ENCODE results near the gene TNFAIP6.
A peak's percentile ranks its signal among the peaks of the same experiment; 100 is the strongest.
"Not testable (repeated sequence)": the region's sequence is repeated elsewhere in the genome, so short reads cannot be mapped to it uniquely, and the experiment has no call there.

The TNFAIP6 gene

DNA sequence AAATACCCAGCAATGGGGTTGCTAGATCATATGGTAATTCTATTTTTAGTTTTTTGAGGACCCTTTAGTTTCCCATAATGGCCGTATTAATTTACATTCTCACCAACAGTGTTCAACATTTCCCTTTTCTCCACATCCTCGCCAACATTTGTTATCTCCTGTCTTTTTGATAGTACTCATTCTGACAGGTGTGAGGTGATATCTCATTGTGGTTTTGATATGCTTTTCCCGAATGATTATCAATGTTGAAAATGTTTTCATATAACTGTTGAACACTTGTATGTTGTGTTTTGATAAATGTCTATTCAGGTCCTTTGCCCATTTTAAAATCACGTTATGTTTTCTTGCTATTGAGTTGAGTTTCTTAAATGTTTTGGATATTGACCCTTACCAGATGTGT lies 46.5 kb downstream of the TNFAIP6 start:
- no peaks in the 10 kb centered on the region for H3K27me3 ChIP-seq (ENCODE audit: control insufficient read depth, insufficient read depth, low read length)

DNA sequence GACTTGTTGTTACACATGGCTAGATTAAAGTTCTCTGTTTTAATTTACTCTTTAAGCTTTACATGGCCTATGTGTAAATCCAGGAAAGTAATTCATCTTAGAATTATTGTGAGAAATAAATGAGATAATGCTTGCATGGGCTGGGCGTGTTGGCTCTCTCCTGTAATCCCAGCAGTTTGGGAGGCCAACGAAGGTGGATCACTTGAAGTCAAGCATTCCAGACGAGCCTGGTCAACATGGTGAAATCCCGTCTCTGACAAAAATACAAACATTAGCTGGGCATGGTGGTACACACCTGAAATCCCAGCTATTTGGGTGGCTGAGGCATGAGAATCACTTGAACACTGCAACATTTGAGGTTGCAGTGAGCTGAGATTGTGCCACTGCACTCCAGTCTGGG lies 48.0 kb downstream of the TNFAIP6 start:
- no peaks in the 10 kb centered on the region for H3K27me3 ChIP-seq (ENCODE audit: control insufficient read depth, insufficient read depth, low read length)
- no peaks in the 10 kb centered on the region for H3K4me1 ChIP-seq (ENCODE audit: control insufficient read depth, insufficient read depth, low read length)
- H3K9ac ChIP-seq (ENCODE audit: low read depth, low read length) = no peak overlapping the region
- no peak overlapping the region for H3K4me3 ChIP-seq (ENCODE audit: low read depth, low read length)
- no peaks in the 10 kb centered on the region for H3K9me3 ChIP-seq (ENCODE audit: control insufficient read depth, insufficient read depth, low read length)
- H3K36me3 ChIP-seq (ENCODE audit: control insufficient read depth, insufficient read depth, low read length) = no peaks in the 10 kb centered on the region

More for the DNA sequence above, 46.5 kb downstream of the TNFAIP6 start:
- Histone ChIP-seq H3K36me3 (ENCODE audit: control insufficient read depth, insufficient read depth, low read length) (no peaks in the 10 kb centered on the region), H3K4me1 (ENCODE audit: control insufficient read depth, insufficient read depth, low read length) (no peaks in the 10 kb centered on the region), H3K4me3 (ENCODE audit: low read depth, low read length) (no peak overlapping the region), H3K9me3 (ENCODE audit: control insufficient read depth, insufficient read depth, low read length) (no peaks in the 10 kb centered on the region), H3K9ac (ENCODE audit: low read depth, low read length) (no peak overlapping the region)

DNA sequence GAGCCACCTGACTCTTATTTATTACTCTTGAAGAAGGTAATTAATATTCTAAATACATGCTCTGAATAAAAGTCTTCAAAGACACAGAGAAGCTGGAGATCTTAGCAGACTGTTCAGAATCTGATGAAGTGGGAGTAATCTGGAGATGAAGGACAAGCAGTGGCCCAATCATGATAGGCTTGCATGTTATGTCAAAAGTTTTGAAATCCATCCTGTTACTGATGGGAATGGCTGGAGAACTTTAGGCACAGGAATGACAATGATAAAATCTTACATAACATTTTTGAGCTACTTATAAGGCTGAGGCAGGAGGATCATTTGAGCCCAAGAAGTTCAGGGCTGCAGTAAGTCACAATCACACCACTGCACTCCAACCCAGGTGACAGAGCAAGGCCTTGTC lies 49.9 kb downstream of the TNFAIP6 start:
- H3K36me3 ChIP-seq (ENCODE audit: control insufficient read depth, insufficient read depth, low read length) = peaks cover 1% of the 10 kb centered on the region
- H3K9ac ChIP-seq (ENCODE audit: low read depth, low read length) = no peak overlapping the region
- no peaks in the 10 kb centered on the region for H3K27me3 ChIP-seq (ENCODE audit: control insufficient read depth, insufficient read depth, low read length)
- H3K9me3 ChIP-seq (ENCODE audit: control insufficient read depth, insufficient read depth, low read length) = no peaks in the 10 kb centered on the region
- no peaks in the 10 kb centered on the region for H3K4me1 ChIP-seq (ENCODE audit: control insufficient read depth, insufficient read depth, low read length)
- no peak overlapping the region for H3K4me3 ChIP-seq (ENCODE audit: low read depth, low read length)

DNA sequence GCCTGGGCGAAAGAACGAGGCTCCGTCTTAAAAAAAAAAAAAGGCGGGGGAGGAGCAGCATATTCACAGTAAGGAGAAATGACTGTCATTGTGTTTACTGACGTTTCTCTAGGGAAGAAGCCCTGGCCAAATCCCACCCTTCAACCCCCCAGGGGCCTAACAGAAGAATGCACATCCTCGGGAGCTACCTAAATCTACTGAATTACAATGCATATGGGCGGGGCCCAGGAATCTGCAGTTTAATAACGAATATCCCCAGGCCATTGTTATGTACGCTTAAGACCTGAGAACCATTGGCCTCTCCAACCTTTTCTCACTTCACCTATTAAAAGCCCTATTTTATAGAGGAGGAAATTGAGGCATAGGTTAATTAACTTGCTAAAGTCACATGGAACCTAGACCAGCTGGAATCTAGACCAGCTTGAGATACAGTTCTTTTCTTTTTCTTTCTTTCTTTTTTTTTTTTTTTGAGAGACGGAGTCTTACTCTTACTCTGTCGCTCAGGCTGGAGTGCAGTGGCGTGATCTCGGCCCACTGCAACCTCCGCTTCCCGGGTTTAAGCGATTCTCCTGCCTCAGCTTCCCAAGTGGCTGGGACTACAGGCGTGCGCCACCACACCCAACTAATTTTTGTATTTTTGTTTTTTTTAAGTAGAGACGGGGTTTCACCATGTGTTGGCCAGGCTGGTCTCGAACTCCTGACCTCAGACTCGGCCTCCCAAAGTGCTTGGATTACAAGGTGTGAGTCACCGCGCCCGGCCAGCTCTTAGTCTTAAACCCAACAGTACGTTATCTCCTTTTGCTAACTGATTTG lies 51.6 kb downstream of the TNFAIP6 start:
- no peaks in the 10 kb centered on the region for H3K27me3 ChIP-seq (ENCODE audit: control insufficient read depth, insufficient read depth, low read length)
- H3K9ac ChIP-seq (ENCODE audit: low read depth, low read length) = no peak overlapping the region
- H3K4me3 ChIP-seq (ENCODE audit: low read depth, low read length) = peak overlapping the region; percentile 87
- H3K9me3 ChIP-seq (ENCODE audit: control insufficient read depth, insufficient read depth, low read length) = no peaks in the 10 kb centered on the region
- peaks cover 9% of the 10 kb centered on the region for H3K36me3 ChIP-seq (ENCODE audit: control insufficient read depth, insufficient read depth, low read length)
- H3K4me1 ChIP-seq (ENCODE audit: control insufficient read depth, insufficient read depth, low read length) = no peaks in the 10 kb centered on the region

DNA sequence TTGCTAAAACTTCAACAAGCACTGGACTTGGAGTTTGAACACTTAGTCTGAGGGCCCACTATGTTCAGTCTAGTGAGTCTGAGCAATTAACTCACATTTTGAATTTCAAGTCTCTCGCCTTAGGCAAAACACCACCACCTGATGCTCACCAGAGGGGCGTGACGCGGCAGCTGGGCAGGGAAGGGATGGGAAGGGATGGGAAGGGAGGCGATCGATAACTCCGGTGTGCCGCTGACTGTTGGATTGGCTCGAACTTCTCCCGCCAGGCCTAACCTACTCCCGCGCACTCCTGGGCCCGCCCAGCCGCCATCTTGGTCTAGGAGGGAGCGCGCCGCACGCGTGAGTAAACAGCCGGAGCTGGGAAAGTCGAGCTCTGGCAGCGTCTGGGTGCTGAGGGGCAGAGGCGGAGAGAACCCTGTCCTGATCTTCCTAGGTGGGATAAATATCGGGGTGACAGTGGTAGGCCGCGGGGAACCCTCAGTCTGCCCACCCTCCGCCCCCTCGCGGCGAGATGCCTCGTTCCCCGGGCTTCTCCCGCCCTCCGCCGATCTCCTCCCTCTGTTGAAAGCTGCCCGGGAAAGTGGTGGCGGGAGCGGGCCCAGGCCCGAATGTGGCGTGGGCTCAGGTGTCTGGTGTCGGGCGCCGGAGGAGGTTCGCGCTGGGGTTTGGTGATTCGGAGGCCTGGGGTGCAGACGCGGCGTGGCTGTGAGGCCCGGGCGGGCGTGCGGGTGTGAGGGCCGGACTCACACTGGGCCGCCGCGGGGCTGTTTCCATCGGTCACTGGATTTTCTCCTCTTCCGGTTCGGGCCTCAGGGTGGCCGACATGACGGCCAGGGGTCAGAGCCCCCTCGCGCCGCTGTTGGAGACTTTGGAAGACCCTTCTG lies 52.5 kb downstream of the TNFAIP6 start, which contains the start of gene RIF1:
RIF1 (plus strand) TSS at position 302 of the 884 bp plus-strand sequence; CDS start at position 824, 522 bp downstream.
- Histone ChIP-seq H3K4me1 (ENCODE audit: control insufficient read depth, insufficient read depth, low read length) (peaks cover 2% of the 10 kb centered on the region), H3K9me3 (ENCODE audit: control insufficient read depth, insufficient read depth, low read length) (no peaks in the 10 kb centered on the region), H3K27me3 (ENCODE audit: control insufficient read depth, insufficient read depth, low read length) (no peaks in the 10 kb centered on the region), H3K4me3 (ENCODE audit: low read depth, low read length) (peak within 1 kb of the TSS; percentile 87), H3K36me3 (ENCODE audit: control insufficient read depth, insufficient read depth, low read length) (peaks cover 9% of the 10 kb centered on the region), H3K9ac (ENCODE audit: low read depth, low read length) (peak within 1 kb of the TSS; percentile 94)

DNA sequence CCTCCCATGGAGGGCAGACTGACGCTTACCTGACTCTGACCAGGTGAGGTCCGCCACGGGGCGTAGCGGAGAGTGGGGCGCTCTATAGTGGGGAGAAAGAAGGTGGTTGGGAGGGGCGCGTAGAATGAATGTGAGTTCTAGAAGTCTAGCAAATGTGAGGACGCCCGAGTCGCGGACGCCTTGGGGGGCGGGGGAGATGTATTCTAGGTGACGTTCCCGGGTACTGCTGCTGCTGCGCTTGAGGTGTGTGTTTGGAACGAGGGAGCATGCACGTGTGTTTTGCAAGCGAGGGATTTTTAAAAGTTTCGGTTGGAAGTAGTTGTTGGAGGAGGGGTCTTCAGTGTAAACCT lies 53.1 kb downstream of the TNFAIP6 start:
- Histone ChIP-seq H3K27me3 (ENCODE audit: control insufficient read depth, insufficient read depth, low read length) (no peaks in the 10 kb centered on the region), H3K9ac (ENCODE audit: low read depth, low read length) (peak overlapping the region; percentile 94), H3K36me3 (ENCODE audit: control insufficient read depth, insufficient read depth, low read length) (peaks cover 9% of the 10 kb centered on the region), H3K4me1 (ENCODE audit: control insufficient read depth, insufficient read depth, low read length) (peaks cover 2% of the 10 kb centered on the region), H3K4me3 (ENCODE audit: low read depth, low read length) (peak overlapping the region; percentile 87), H3K9me3 (ENCODE audit: control insufficient read depth, insufficient read depth, low read length) (no peaks in the 10 kb centered on the region)

DNA sequence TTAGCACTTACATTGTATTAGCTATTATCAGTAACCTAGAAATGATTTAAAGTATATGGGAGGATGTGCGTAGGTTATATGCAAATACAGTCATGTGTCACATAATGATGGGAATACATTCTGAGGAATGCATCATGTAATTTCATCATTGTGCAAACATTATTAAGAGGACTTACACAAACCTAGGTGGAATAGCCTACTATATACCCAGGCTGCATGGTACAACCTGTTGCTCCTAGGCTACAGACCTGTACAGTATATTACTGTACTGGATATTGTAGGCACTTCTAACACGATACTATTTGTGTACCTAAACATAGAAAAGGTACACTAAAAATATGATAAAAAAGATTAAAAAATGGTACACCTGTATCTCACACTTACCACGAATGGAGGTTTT lies 60.3 kb downstream of the TNFAIP6 start:
- H3K36me3 ChIP-seq (ENCODE audit: control insufficient read depth, insufficient read depth, low read length) = peaks cover 56% of the 10 kb centered on the region
- H3K27me3 ChIP-seq (ENCODE audit: control insufficient read depth, insufficient read depth, low read length) = no peaks in the 10 kb centered on the region
- H3K9ac ChIP-seq (ENCODE audit: low read depth, low read length) = no peak overlapping the region
- peaks cover 2% of the 10 kb centered on the region for H3K4me1 ChIP-seq (ENCODE audit: control insufficient read depth, insufficient read depth, low read length)
- H3K9me3 ChIP-seq (ENCODE audit: control insufficient read depth, insufficient read depth, low read length) = no peaks in the 10 kb centered on the region
- H3K4me3 ChIP-seq (ENCODE audit: low read depth, low read length) = no peak overlapping the region

DNA sequence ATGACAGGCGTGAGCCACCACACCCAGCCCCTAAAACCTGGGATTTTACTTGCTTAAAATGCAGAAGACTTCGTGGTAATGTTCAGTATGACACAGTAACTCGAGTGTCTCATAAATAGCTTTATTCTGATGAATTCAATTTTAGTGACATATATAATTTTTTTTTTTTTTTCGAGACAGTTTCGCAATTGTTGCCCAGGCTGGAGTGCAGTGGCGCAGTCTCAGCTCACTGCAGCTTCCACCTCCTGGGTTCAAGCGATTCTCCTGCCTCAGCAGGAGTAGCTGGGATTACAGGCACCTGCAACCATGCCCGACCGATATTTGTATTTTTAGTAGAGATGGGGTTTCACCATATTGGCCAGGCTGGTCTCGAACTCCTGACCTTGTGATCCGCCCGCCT lies 64.3 kb downstream of the TNFAIP6 start:
- not testable (repeated sequence) for H3K4me1 ChIP-seq (ENCODE audit: control insufficient read depth, insufficient read depth, low read length); H3K9me3 ChIP-seq (ENCODE audit: control insufficient read depth, insufficient read depth, low read length); H3K9ac ChIP-seq (ENCODE audit: low read depth, low read length); H3K27me3 ChIP-seq (ENCODE audit: control insufficient read depth, insufficient read depth, low read length); H3K4me3 ChIP-seq (ENCODE audit: low read depth, low read length)
- H3K36me3 ChIP-seq (ENCODE audit: control insufficient read depth, insufficient read depth, low read length) = peaks cover 57% of the 10 kb centered on the region

DNA sequence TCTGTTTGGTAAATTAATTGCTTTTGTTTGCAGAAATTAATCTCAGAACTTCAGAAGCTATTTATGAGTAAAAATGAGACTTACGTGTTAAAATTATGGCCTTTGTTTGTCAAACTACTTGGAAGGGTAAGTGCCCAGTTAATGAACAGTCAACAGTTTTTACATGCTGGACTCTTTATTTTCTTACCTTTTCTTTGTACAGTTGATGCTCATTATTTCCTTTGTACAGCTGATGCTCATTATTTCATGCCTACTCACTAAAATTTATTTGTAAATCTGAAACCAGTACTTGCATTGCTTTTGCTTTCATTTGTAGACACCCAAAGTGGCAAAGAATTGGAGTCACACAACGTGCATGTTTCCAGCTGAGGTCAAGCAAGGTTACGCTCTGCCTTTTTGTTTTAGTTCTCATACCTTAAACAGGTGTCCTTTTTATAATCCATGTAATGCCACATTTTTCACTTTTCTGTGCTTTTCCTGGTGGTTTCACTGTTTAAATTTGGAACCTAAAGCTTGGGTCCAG lies 65.6 kb downstream of the TNFAIP6 start:
- Histone ChIP-seq H3K27me3 (ENCODE audit: control insufficient read depth, insufficient read depth, low read length) (no peaks in the 10 kb centered on the region), H3K4me1 (ENCODE audit: control insufficient read depth, insufficient read depth, low read length) (no peaks in the 10 kb centered on the region), H3K9ac (ENCODE audit: low read depth, low read length) (no peak overlapping the region), H3K4me3 (ENCODE audit: low read depth, low read length) (no peak overlapping the region), H3K9me3 (ENCODE audit: control insufficient read depth, insufficient read depth, low read length) (no peaks in the 10 kb centered on the region), H3K36me3 (ENCODE audit: control insufficient read depth, insufficient read depth, low read length) (peaks cover 45% of the 10 kb centered on the region)

DNA sequence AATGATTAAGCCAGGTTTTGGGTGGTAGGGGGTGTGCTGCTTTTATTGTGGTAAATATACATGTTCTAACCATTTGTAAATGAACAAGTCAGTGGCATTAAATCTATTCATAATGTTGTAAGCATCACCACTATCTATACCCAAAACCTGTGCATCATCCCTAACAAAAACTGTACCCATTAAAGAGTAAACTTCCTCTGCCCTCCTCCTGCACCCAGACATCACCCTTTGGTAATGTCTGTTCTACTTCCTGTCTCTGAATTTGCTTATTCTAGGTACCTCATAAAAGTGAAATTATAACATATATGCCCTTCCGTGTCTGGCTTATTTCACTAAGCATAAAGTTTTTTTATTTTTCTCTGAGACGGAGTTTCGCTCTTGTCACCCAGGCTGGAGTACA lies 66.4 kb downstream of the TNFAIP6 start:
- no peak overlapping the region for H3K4me3 ChIP-seq (ENCODE audit: low read depth, low read length)
- no peaks in the 10 kb centered on the region for H3K27me3 ChIP-seq (ENCODE audit: control insufficient read depth, insufficient read depth, low read length)
- peaks cover 38% of the 10 kb centered on the region for H3K36me3 ChIP-seq (ENCODE audit: control insufficient read depth, insufficient read depth, low read length)
- no peaks in the 10 kb centered on the region for H3K4me1 ChIP-seq (ENCODE audit: control insufficient read depth, insufficient read depth, low read length)
- no peaks in the 10 kb centered on the region for H3K9me3 ChIP-seq (ENCODE audit: control insufficient read depth, insufficient read depth, low read length)
- H3K9ac ChIP-seq (ENCODE audit: low read depth, low read length) = no peak overlapping the region

All from iPS-15b (cell line).